ENCODE measurements around the gene WSCD2.
A peak's percentile ranks its signal among the peaks of the same experiment; 100 is the strongest.

Gene WSCD2

DNA sequence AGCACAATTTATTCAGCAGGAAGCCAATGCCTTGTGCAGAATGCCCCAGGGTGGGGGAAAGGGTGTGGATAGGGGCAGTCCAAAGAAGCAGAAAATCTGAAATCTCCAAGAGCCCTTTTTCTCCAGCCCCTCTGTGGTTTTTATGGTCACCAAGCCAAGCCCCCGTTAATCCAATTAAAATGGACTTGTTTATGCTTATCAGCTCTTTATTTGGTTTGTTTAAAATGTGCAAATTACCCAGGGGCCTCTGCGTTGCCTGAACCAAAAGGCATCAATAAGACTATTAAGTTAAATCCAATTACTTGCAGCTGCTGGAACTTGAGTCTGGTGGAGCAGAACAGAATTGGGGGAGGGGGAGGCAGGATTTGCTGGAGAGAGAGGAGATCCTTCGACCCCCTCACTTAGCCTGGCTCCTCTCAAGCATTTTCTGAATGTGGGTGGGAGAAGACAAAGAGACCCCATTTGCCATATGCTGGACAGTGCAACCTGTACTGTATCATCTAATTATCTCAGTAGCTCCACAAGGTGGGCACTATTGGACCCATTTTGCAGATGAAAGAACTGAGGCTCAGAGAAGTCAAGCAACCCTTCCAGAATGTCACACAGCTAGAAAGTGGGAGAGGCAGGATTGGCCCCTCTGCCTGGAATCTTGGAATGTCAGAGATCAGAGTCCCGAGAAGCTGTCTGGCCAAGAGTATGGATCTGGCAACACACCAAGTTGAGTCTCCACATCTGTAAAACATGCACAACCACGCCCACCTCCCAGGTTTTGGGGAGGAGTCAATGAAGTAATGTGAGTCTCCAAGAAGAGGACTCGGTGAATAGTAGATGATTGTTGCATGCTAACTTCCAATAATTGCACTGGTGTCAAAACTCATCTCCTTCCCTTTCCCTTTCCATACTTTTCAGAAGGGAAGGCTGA, 143.1 kb downstream of the WSCD2 start:
- DNase-seq, result no peak

GRCh38 chr12:108273217-108273616, 144.1 kb downstream of the WSCD2 start:
- DNase-seq, result no peak

GRCh38 chr12:108277613-108278012, 148.5 kb downstream of the WSCD2 start:
- DNase-seq, result no peak

DNA sequence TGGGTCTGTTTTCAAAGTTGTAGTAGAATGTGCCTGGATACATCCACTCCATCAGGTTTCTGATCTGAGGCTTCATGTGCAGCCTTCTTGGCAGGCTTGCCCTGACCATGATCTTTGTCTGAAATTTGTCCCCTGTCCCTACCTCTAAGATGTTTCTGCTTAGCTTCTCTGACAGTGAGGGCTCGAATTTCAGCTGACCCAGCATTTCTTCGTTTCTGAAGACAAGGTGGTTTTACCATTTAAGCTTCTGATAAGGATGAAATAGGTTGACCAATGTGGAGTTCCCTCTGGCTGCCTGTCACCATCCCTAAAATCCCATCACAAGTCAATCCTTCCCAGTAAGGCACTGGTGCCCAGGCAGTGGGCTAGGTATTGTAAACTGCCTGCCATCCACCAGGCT, 153.1 kb downstream of the WSCD2 start:
- DNase-seq, result no peak

- no peak for DNase-seq
Measured at GRCh38 chr12:108282676-108283075, 153.6 kb downstream of the WSCD2 start.

- no peak for DNase-seq
Measured at GRCh38 chr12:108284163-108284562, 155.1 kb downstream of the WSCD2 start.

GRCh38 chr12:108285016-108285415, 155.9 kb downstream of the WSCD2 start:
- DNase-seq, result no peak

DNA sequence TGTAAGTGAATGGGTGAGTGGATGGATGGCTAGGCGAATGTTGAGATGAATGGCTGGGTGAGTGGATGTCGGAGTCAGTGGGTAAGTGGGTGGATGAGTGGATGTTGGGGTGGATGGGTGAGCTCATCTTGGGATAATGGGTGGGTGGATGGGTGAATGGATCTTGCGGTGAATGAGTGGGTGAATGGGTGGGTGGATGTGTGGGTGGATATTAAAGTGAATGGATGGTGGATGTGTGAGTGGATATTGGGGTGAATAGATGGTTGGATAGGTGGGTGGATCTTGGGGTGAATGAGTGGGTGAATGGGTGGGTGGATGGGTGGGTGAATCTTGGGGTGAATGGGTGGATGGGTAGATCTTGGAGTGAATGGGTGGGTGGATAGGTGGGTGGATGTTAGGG, 158.1 kb downstream of the WSCD2 start:
- no peak for DNase-seq

GRCh38 chr12:108289350-108290161, 160.5 kb downstream of the WSCD2 start:
- DNase-seq, result no peak

DNA sequence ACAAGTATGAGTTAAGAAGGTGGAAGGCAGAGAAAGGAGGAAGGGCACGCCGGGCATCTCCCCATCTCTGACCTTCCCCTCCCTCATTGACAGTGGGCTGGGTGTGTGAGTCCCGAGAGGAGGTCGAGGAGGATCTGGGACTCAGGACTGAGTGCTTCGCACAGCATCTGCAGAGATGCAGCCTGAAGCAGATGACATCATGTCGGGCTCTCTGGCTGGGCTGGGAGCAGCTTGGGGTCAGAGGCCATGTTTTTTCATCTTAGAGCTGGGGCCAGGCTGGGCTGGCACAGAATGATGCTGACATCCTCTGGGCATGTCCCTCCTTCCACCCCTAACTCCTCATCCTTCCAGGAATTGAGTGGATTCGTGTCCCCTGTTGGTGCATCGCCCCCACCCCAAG, 166.6 kb downstream of the WSCD2 start:
- DNase-seq, result no peak

DNA sequence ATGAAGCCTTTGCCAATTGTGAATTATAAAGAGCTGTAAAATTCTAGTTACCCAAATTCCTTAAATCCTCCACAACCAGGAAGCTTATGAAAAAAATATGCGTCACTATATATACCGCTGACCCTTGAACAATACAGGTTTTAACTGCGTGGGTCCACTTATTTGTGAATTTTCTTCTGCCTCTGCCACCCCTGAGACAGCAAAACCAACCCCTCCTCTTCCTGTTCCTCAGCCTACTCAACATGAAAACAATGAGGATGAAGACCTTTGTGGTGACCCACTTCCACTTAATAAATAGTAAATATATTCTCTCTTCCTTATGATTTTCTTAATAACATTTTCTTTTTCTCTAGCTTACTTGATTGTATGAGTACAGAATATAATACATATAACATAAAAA, 167.9 kb downstream of the WSCD2 start:
- DNase-seq, result peak; percentile 15

DNA sequence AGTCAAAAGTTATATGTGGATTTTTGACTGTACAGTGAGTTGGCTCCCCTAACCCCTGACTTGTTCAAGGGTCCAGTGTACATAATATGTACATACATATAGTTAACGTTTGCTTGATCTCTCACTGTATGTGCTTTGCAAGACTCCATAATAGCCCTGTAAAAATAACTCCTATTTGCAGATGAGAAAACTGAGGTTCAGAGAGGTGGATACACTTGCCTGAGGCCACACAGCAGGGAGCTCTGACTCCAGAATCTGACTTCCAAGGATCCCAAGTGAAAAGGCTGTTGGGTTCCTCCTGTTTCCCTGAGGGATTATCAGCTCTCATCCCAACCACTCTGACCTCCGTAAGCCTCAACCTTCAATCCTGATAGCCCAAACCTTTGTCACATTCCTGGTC, 168.3 kb downstream of the WSCD2 start:
- no peak for DNase-seq

DNA sequence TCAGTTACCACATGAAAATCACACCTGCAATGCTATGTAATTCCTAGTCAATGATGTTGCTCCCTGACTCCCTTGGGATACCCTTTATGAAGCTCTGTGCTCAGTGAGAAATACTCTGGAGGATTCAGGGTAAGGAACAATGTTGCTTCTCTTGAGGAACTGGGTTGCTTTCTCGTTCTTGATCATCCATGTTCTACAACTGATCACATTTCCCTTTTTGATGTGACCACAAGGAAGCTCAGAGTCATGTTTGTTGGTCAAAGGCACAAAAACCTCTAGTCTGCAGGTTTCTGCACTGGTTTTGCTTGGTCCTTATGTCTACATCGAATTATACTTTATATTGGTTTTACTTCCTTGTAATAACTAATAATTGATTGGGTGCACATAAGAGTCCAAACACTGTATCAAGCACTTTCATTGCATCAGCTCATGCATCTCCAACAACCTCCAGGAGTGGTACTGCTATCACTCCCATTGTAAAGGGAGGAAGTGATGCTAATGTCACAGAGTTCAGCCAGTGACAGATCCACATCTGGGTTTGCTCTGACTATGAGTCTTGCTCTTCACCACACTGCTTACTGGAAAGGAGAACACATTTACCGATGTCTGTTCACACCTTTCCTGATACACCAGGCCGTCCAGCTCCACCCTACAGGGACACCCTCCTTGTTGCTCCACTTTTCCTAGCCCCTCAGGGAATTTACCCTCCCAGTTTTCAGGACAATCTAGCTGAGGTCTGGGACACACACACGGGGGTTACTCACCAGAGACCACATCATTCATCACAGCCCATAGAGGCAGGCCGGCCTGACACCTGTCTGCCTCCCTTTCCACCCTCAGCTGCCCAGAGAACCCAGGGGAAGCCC, 169.0 kb downstream of the WSCD2 start:
- DNase-seq, result no peak

GRCh38 chr12:108298761-108299275, 169.7 kb downstream of the WSCD2 start:
- no peak for DNase-seq

- DNase-seq, result no peak
Measured at GRCh38 chr12:108299516-108299915, 170.4 kb downstream of the WSCD2 start.

All from CD4-positive, alpha-beta T cell treated with Interleukin-10 for 1 hour (primary cell).